ENCODE data around the gene IL1A.
A peak's percentile ranks its signal among the peaks of the same experiment; 100 is the strongest.

The IL1A gene

DNA sequence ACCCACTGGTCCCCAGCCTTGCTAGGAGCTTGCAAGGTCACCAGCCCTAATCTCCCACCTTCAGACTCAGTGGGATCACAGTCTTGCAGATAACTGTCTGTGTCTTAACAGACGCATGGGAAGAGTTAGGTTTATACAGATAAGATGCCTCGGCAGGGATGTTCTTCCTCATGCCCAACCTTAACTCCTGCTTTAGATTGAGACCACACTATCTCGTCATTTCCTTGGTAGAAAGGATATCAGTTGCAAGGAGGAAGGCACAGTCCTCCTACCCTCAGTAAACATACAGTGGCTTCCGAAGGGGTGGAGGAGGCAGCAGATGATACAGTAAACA, 56.3 kb downstream of the IL1A start:
- no peak for DNase-seq
- Histone ChIP-seq H3K27ac (ENCODE audit: insufficient read depth, low read length, poor library complexity, severe bottlenecking) (no peak overlapping the region), H3K4me1 (ENCODE audit: control insufficient read depth, insufficient read depth, low read length, poor library complexity, severe bottlenecking) (no peaks in the 10 kb centered on the region), H3K4me3 (ENCODE audit: insufficient read depth, low read depth, low read length, poor library complexity, severe bottlenecking) (no peak overlapping the region), H3K27me3 (replicated peaks; ENCODE audit: control insufficient read depth, insufficient read depth, low read length, poor library complexity, severe bottlenecking) (no peaks in the 10 kb centered on the region), H3K36me3 (ENCODE audit: control insufficient read depth, insufficient read depth, low read length) (no peaks in the 10 kb centered on the region), H3K9me3 (ENCODE audit: control insufficient read depth, low read length) (no peaks in the 10 kb centered on the region)

DNA sequence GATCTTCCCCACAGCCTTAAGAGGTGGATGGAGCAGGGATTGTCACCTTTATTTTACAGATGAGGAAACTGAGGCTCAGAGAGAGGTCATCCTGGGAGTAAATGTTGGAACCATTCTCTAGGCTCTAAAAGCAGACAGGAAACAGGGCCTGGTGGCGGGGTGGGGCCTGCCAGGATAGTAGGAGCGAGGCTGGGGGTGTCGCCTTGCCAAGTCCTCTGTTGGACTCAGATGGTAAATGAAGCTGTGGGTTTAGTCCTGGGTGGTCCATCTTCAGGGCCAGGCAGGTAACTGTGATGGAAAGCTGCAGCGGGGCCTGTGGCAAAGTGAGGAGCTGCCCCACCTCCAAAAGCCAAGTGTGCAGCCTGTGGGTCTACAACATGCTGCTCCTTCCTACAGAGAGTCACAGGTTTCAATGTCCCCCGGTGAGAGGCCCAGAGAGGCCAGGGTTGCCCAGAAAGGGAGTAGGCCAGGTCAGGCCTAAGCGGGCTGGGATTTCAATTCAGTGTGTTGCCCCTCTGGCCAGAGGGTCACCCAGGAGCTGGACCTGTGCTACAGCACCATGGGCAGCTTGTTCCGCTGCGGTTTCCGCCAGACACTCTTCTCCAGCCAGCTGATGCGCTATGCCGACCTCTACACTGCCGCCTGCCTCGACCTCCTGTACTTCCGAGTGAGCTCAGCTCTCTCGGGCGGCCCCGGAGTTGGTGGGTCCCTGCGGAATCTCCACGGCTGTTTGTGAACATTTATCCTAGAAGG, 56.8 kb downstream of the IL1A start:
- no peaks in the 10 kb centered on the region for H3K4me1 ChIP-seq (ENCODE audit: control insufficient read depth, insufficient read depth, low read length, poor library complexity, severe bottlenecking)
- DNase-seq, result no peak
- H3K27ac ChIP-seq (ENCODE audit: insufficient read depth, low read length, poor library complexity, severe bottlenecking), result no peak overlapping the region
- H3K27me3 ChIP-seq (replicated peaks; ENCODE audit: control insufficient read depth, insufficient read depth, low read length, poor library complexity, severe bottlenecking), result no peaks in the 10 kb centered on the region
- H3K9me3 ChIP-seq (ENCODE audit: control insufficient read depth, low read length), result no peaks in the 10 kb centered on the region
- H3K4me3 ChIP-seq (ENCODE audit: insufficient read depth, low read depth, low read length, poor library complexity, severe bottlenecking), result no peak overlapping the region
- no peaks in the 10 kb centered on the region for H3K36me3 ChIP-seq (ENCODE audit: control insufficient read depth, insufficient read depth, low read length)

DNA sequence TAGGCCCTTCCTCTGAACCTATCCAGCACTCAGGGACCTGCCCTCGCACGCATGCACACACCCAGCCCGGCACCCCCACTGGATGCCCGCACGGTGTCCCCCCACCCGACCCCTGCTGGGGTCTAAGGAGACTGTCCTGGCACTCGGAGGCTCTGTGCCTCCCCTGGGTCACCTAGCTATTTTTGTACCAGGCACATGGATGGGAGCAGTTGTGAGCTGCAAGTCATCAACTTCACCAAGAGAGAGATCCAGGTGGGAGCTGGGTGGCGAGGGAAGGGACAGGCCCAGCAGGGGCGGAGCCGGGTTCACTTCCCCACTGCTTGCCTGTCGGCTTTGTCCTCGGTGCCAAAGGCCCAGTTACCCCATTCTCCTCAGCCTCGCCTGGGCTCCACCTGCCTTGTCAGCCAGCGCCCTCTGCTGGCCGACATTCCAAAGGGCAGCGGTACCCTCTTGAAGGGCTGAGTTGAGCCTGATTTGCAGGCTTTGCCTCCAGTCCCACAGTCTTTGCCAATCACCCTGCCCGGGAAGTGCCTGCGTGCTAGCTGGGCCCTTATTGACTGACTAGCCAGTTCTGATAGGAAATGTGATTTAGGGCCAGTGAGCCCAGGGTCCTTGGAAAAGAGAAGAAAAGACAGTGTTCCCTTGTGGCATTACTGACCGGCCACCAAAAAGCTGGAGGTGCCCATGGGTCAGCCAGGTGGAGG, 57.7 kb downstream of the IL1A start:
- H3K4me3 ChIP-seq (ENCODE audit: insufficient read depth, low read depth, low read length, poor library complexity, severe bottlenecking), result no peak overlapping the region
- no peaks in the 10 kb centered on the region for H3K9me3 ChIP-seq (ENCODE audit: control insufficient read depth, low read length)
- no peaks in the 10 kb centered on the region for H3K4me1 ChIP-seq (ENCODE audit: control insufficient read depth, insufficient read depth, low read length, poor library complexity, severe bottlenecking)
- H3K27ac ChIP-seq (ENCODE audit: insufficient read depth, low read length, poor library complexity, severe bottlenecking), result no peak overlapping the region
- no peaks in the 10 kb centered on the region for H3K27me3 ChIP-seq (replicated peaks; ENCODE audit: control insufficient read depth, insufficient read depth, low read length, poor library complexity, severe bottlenecking)
- H3K36me3 ChIP-seq (ENCODE audit: control insufficient read depth, insufficient read depth, low read length), result no peaks in the 10 kb centered on the region
- DNase-seq, result peak; percentile 69 to 79 (median 76)

DNA sequence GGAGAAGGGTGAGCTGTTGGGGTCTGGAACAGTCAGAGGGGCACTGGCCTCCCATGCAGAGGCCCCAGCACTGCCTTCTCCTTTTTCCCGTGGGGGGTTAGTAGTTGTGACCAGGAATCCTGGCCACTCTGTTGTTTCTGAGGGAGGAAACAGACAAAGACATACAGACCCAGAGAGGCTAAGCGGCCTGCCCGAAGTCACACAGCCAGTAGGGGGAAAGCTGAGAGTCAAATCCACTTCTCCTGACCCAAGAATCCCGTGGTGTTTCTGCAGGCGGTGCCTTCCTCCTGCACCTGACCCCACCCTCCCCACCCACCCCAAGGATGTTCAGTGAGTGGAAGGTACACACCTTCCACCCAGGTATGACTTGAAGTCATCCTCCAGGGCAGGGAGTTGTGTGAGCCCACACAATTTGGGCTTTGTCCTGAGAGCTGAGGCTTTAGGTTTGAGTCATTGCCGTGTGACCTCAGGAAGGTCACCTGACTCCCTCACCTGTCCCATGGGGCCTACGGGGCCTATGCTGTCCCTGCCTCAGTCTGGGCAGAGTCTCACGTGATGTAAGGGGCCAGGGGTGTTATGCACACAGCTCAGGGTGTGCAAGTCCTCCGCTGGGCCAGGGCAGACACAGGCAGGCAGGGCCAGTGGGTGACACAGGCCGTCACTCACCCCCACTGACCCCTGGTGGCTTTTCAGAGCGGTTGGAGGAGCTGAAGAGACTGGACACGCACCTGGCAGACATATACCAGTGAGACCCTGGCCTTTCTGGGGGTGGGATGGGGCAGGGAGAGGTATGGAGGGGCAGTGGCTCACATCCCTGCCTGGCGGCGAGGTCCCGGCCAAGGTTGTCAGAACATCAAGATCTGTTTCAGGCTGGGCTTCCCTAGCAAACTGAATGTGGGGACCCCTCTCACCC, 58.5 kb downstream of the IL1A start:
- H3K27me3 ChIP-seq (replicated peaks; ENCODE audit: control insufficient read depth, insufficient read depth, low read length, poor library complexity, severe bottlenecking), result no peaks in the 10 kb centered on the region
- DNase-seq, result no peak
- H3K36me3 ChIP-seq (ENCODE audit: control insufficient read depth, insufficient read depth, low read length), result no peaks in the 10 kb centered on the region
- H3K27ac ChIP-seq (ENCODE audit: insufficient read depth, low read length, poor library complexity, severe bottlenecking), result no peak overlapping the region
- no peak overlapping the region for H3K4me3 ChIP-seq (ENCODE audit: insufficient read depth, low read depth, low read length, poor library complexity, severe bottlenecking)
- no peaks in the 10 kb centered on the region for H3K4me1 ChIP-seq (ENCODE audit: control insufficient read depth, insufficient read depth, low read length, poor library complexity, severe bottlenecking)
- no peaks in the 10 kb centered on the region for H3K9me3 ChIP-seq (ENCODE audit: control insufficient read depth, low read length)

DNA sequence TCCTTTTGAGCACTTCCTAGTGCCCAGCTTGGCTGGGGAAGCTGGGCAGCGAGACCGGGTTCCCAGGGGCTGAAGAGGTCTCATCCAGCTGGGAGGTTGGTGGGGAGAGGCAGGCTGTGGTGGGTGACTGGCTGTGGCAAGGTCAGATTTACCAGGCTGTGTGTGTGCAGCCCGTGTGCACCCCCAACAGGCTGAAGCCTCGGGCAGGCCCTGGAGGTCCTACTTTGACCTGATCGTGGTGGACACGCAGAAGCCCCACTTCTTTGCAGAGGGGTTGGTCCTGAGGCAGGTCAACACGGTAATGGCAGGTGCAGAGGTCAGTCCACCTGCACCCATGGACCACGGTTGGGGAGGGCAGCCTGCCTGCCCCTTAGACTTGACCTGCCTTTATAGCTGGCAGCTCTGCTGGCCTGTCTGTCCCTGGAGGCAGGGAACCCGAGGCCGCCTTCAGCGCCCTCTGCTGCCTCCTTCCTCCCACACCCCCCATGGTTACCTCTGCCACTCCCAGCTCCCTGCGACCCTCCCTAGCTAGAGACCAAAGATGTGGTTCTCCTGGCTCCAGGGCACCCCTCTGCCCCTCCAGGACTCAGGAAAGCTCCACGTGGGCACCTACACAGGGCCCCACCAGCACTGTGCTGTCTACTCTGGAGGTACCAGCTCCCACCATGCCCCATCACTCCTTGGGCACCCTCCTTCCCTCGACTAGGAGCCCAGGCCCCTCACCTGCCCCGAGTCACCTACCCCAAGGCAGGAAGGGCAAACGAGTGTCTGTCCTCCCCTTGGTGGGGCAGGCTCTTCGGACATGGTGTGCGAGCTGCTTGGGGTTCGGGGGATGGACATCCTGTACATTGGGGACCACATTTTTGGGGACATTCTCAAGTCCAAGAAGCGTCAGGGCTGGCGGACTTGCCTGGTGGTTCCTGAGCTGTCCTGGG, 59.4 kb downstream of the IL1A start:
- H3K27ac ChIP-seq (ENCODE audit: insufficient read depth, low read length, poor library complexity, severe bottlenecking), result no peak overlapping the region
- no peaks in the 10 kb centered on the region for H3K27me3 ChIP-seq (replicated peaks; ENCODE audit: control insufficient read depth, insufficient read depth, low read length, poor library complexity, severe bottlenecking)
- H3K4me1 ChIP-seq (ENCODE audit: control insufficient read depth, insufficient read depth, low read length, poor library complexity, severe bottlenecking), result no peaks in the 10 kb centered on the region
- H3K36me3 ChIP-seq (ENCODE audit: control insufficient read depth, insufficient read depth, low read length), result no peaks in the 10 kb centered on the region
- no peak overlapping the region for H3K4me3 ChIP-seq (ENCODE audit: insufficient read depth, low read depth, low read length, poor library complexity, severe bottlenecking)
- H3K9me3 ChIP-seq (ENCODE audit: control insufficient read depth, low read length), result no peaks in the 10 kb centered on the region
- DNase-seq, result no peak

DNA sequence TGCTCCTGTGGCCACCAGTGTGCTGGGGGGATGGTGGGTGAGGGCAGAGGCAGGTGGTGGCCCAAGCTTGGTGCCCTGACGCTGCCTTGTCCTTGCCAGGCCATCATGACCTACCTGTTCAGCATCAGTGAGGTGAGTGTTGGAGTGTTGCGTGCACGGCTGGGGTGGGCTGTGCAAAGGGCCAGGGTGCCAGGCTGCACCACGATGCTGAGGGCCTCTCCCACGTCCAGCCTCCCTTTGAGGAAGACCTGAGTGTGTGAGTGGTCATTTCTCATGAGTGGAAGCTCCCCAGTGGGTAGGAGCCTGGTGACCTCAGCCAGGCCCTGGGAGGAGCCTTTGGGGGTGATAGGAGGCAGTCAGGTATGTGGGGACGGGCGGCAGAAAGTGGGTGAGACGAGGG, 60.3 kb downstream of the IL1A start:
- Histone ChIP-seq H3K4me3 (ENCODE audit: insufficient read depth, low read depth, low read length, poor library complexity, severe bottlenecking) (no peak overlapping the region), H3K27me3 (replicated peaks; ENCODE audit: control insufficient read depth, insufficient read depth, low read length, poor library complexity, severe bottlenecking) (no peaks in the 10 kb centered on the region), H3K36me3 (ENCODE audit: control insufficient read depth, insufficient read depth, low read length) (no peaks in the 10 kb centered on the region), H3K4me1 (ENCODE audit: control insufficient read depth, insufficient read depth, low read length, poor library complexity, severe bottlenecking) (no peaks in the 10 kb centered on the region), H3K9me3 (ENCODE audit: control insufficient read depth, low read length) (no peaks in the 10 kb centered on the region), H3K27ac (ENCODE audit: insufficient read depth, low read length, poor library complexity, severe bottlenecking) (no peak overlapping the region)
- no peak for DNase-seq

Data from effector memory CD4-positive, alpha-beta T cell (primary cell).